NT2/D1 (cell line): Measurements from ENCODE around the gene AQP1.
A peak's percentile ranks its signal among the peaks of the same experiment; 100 is the strongest.

Experiments used
- DNase-seq: peaks from one replicate; pipeline ENCODE4 v3.0.0-alpha.2; 2011; ENCODE audit warnings: low read depth, low spot score
- H3K27me3 ChIP-seq: 2 replicates; pipeline ENCODE4 v1.6.0; 2011; ENCODE audit warnings: mild to moderate bottlenecking; ENCODE audit not compliant: insufficient read length, insufficient read depth
- H3K36me3 ChIP-seq: 2 replicates; pipeline ENCODE4 v1.6.1; 2011; ENCODE audit warnings: mild to moderate bottlenecking, low read length, mixed read lengths; ENCODE audit not compliant: insufficient read depth, insufficient read length
- H3K4me1 ChIP-seq: 2 replicates; pipeline ENCODE4 v1.5.1; 2011; ENCODE audit not compliant: insufficient read depth, insufficient read length
- H3K4me3 ChIP-seq: 2 replicates; pipeline ENCODE4 v1.5.1; 2011; ENCODE audit warnings: low read depth; ENCODE audit not compliant: insufficient read length
- H3K9ac ChIP-seq: 2 replicates; pipeline ENCODE4 v1.6.0; 2011; ENCODE audit warnings: low read depth; ENCODE audit not compliant: insufficient read length
- H3K9me3 ChIP-seq: 2 replicates; pipeline ENCODE4 v1.5.1; 2011; ENCODE audit warnings: mild to moderate bottlenecking, low read length; ENCODE audit not compliant: insufficient read depth
- SUZ12 ChIP-seq: IDR thresholded peaks from 2 replicates; pipeline ENCODE4 v1.6.1; 2011; ENCODE audit not compliant: insufficient read length, insufficient read depth; ENCODE audit errors: extremely low read depth
- YY1 ChIP-seq: IDR thresholded peaks from 2 replicates; pipeline ENCODE4 v1.6.1; 2011; ENCODE audit not compliant: insufficient read length, insufficient read depth
- ZNF274 ChIP-seq: IDR thresholded peaks from 2 replicates; pipeline ENCODE4 v1.6.1; 2011; ENCODE audit warnings: mild to moderate bottlenecking, low read depth, low read length

Gene AQP1

DNA sequence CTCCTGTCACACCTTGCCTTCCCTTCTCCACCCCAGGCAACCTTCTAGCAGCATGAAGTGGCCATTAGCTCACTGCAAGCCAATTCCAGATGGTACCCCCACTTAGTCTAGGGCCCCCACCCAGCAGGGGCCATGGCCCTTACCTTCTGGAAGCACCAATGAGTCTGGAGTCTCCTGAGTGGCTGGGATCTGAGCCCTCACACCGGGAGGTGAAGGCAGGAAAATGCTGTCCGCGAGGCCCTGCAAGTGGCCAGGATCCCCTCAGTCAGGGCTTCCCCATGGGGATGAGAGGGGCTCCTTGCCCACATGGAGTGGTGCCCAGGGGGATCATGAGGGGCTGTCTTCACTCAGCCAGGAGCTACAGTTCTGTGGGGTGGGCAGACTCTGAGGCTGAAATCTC lies 4.6 kb downstream of the AQP1 start:
- no peaks in the 10 kb centered on the region for H3K36me3 ChIP-seq
- no peaks in the 10 kb centered on the region for H3K27me3 ChIP-seq
- no peak for TF ChIP-seq ZNF274
- no peak for TF ChIP-seq SUZ12
- TF ChIP-seq YY1, result no peak
- no peak overlapping the region for H3K4me3 ChIP-seq
- H3K9me3 ChIP-seq, result no peaks in the 10 kb centered on the region
- no peak overlapping the region for H3K9ac ChIP-seq
- DNase-seq, result no peak
- H3K4me1 ChIP-seq, result peaks cover 28% of the 10 kb centered on the region

DNA sequence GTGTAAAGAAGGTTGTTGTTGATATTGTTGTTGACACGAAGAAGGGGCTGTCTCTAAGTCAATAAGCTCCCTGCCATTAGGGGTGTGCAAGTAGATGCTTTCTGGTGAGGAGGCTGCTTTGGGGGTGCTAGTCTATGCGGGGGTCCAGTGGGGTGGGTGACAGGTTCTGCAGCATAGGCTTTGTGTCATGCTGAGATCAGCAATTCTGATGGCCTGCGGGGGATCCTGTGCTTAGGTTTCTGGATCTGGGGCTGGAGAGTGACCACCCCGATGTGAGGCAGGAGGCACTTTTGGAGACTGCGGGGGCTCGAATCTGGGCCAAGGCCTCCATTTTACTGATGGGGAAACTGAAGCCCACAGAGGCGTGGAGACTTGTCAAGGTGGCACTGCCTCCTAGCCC lies 5.1 kb downstream of the AQP1 start:
- H3K9ac ChIP-seq, result no peak overlapping the region
- H3K4me3 ChIP-seq, result no peak overlapping the region
- TF ChIP-seq SUZ12, result no peak
- no peak for TF ChIP-seq YY1
- no peaks in the 10 kb centered on the region for H3K9me3 ChIP-seq
- DNase-seq, result no peak
- H3K27me3 ChIP-seq, result no peaks in the 10 kb centered on the region
- peaks cover 31% of the 10 kb centered on the region for H3K4me1 ChIP-seq
- no peaks in the 10 kb centered on the region for H3K36me3 ChIP-seq

DNA sequence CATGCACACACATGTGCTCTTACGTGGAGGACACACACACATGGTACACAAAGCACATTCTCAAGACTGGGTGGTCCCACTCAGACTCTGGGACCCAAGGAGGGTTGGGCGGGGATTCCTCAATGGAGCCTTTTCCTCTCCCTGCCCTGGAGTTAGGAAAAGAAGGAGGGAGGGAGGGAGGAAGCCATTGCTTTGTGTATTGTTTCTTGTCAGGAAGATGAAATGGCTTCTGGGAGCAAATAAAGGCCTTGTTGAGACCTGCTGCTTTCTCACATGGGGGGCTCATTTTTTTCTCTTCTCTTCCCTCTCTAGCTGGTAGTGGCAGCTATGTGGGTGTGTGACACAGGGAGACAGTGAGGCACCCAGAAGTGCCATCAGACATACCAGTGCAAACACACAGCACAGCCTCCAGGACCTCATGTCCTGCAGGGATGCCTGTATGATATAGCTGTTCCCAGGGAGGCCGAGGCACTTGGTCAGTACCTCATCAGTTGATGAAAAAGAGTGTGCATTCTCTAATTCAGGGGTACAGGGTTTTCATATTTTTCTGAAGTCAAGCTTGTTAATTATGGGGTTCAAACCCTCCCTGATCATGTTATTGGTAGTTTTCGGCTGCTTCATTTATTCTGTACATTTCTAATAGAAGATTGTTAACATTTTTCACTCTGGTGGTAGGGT lies 5.7 kb downstream of the AQP1 start:
- peaks cover 30% of the 10 kb centered on the region for H3K4me1 ChIP-seq
- no peak for DNase-seq

DNA sequence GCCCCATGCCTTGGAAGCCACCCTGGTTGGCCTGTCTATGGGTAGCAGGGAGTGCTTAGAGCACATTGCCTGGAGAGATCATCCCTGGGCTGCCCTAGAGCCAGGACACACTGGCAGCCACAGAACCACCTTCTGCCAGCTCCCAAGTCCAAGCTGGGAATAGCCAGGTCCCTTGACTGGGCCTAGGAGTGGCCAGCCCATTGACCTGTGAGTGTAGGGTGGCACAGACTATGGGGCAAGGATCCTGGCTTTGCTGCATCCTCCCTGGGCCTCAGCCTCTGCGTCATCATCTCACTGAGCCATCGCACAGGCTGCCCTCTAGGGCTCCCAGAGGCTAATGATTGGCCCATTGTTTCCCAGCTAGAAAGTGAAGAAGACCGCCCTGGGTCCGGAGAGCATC lies 7.0 kb downstream of the AQP1 start:
- no peaks in the 10 kb centered on the region for H3K9me3 ChIP-seq
- no peak overlapping the region for H3K4me3 ChIP-seq
- TF ChIP-seq ZNF274, result no peak
- TF ChIP-seq YY1, result no peak
- no peak for TF ChIP-seq SUZ12
- H3K36me3 ChIP-seq, result no peaks in the 10 kb centered on the region
- DNase-seq, result no peak
- H3K27me3 ChIP-seq, result no peaks in the 10 kb centered on the region
- no peak overlapping the region for H3K9ac ChIP-seq
- peaks cover 28% of the 10 kb centered on the region for H3K4me1 ChIP-seq

More for the DNA sequence above, 5.7 kb downstream of the AQP1 start:
- no peak overlapping the region for H3K4me3 ChIP-seq
- no peak overlapping the region for H3K9ac ChIP-seq
- TF ChIP-seq ZNF274 (no peak), YY1 (no peak), SUZ12 (no peak)
- no peaks in the 10 kb centered on the region for H3K36me3 ChIP-seq
- H3K9me3 ChIP-seq, result no peaks in the 10 kb centered on the region
- H3K27me3 ChIP-seq, result no peaks in the 10 kb centered on the region

DNA sequence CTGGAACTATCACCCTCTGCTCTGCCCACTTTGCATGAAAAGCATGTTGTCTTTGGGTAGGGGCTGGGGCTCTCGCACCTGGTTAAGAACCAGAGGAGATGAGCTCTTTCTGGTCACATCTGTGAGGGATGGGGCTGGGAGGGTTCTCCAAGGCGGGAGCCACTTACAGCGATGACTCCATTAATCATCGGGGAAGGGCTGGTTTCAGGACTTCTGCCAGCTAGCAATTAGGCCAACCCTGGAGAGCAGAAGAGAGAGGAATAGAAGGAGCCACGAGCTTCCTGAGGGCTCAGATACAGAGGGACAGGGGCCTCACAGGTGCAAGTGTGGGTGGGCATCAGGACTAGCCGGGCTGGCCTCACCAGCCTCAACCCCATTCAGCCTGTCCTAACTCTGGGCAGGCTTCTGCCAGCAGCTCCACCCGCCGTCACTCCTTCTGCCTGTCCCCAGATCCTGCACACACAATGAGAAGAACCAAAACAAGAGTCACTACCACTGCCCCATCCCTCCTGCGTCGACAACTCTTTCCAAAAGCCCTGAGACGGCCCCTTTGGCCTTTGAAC lies 8.4 kb downstream of the AQP1 start:
- H3K4me1 ChIP-seq, result peaks cover 21% of the 10 kb centered on the region
- H3K27me3 ChIP-seq, result no peaks in the 10 kb centered on the region
- no peaks in the 10 kb centered on the region for H3K9me3 ChIP-seq
- H3K36me3 ChIP-seq, result no peaks in the 10 kb centered on the region
- DNase-seq, result no peak
- H3K9ac ChIP-seq, result no peak overlapping the region
- no peak overlapping the region for H3K4me3 ChIP-seq
- TF ChIP-seq ZNF274 (no peak), YY1 (no peak), SUZ12 (no peak)

DNA sequence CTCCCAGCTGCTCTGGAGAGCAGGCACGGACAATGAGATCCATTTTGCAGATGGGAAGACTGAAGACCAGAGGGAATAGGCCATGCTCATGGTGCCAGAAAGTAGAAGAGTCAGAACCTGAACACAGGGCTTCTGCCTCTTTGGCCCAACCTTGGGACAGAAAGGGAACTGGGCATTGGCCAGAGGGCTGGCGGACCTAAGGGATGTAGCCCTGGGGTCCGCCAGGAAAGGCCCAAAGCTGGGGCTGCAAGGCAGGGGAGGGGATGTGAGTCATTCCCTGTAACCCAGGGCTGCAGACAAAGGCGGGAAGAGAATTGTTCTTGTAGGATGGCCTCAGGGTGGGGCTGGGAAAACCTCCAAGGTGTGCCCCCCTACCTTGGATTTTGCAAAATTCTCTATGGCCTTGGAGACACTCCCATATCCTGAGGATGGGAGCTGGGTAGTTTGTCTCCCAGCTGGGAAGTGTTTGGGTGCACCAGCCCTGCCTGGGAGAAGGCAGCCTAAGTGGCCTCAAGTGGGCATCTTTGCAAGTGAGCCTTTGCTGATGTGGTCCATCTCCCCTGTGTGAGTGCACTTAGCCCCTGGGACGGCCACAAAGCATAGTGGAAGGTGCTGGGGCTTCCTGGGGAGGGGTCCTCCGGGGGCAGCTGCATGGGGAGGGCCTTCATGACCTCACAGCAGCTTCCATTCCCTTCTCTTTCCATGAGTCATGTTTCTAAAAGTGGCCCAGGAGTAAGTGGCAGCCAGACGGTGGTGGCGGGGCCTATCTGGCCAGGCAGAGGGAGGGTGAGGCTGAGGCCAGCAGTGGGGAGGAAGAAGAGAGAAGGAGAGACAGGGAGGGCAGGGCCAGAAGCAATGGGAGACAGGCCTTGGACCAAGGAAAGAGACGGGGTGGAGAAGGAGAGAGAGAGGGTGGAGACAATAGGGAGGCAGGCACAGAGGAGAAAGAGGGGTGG lies 9.2 kb downstream of the AQP1 start:
- H3K4me1 ChIP-seq, result peaks cover 19% of the 10 kb centered on the region
- DNase-seq, result no peak
- H3K36me3 ChIP-seq, result no peaks in the 10 kb centered on the region
- no peaks in the 10 kb centered on the region for H3K9me3 ChIP-seq
- peak overlapping the region; percentile 26 for H3K9ac ChIP-seq
- no peak overlapping the region for H3K4me3 ChIP-seq
- no peaks in the 10 kb centered on the region for H3K27me3 ChIP-seq
- no peak for TF ChIP-seq ZNF274
- no peak for TF ChIP-seq SUZ12
- no peak for TF ChIP-seq YY1
